HuH-7 (cell line): ENCODE measurements around the gene PAK1.

Experiments
- DNase-seq: peaks from one replicate; pipeline ENCODE4 v3.0.0; 2011; ENCODE audit warnings: low spot score

Gene PAK1

DNA sequence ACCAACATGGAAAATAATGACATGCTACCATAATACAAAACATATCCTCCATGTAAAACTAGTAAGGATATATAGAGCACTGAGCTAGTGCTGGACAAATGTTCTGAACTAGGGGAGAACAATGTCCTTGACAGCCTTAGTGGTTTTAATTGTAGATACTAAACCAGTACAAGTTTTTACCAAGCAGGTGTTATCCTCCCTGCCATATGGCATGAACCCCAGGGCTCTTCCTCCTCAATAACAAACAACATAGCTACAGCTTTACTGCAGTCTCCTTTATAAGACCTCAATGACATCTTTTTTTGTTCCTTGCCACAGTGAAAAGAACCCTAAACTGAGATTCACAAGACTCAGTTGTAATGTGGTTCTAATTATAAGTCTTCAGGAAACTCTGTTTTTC lies 102.2 kb downstream of the PAK1 start:
- DNase-seq, result no peak

GRCh38 chr11:77370217-77370616 lies 103.7 kb downstream of the PAK1 start:
- no peak for DNase-seq

DNA sequence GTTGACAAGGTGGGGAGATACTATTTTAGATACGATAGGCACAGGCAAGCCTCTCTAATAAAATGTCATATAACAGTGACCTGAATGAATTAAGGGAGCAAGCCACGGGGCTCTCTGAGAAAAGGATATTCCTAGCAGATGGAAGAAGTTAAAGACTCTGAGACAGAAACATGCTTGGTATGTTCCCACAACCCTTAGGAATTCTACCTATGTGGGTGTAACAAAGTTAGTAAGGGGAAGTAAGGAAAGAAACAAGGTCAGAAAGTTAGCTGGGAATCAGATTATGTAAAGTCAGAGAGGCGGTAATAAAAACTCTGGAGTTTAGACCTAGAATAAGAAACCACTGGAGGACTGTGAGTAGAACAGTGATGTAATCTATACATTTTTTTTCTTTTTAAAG lies 112.7 kb downstream of the PAK1 start:
- DNase-seq, result peak; percentile 2

DNA sequence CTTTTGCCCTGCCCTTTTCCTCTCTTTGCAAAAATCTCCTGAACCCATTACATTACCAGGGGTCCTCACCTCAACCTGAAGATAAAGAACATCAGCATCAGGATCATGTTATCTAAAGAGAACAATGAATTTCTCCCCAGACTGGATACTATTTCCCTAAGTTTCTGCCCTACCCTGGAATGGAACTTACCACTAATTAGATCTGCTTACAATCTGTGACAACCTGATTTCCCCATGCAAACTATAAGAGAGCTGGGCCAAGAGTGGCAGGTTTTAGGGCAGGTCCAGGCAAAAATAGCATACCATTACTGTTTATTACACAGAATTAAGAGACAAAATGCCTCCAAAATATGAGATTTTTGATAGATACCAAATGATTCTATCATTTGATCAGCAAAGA lies 114.4 kb downstream of the PAK1 start:
- no peak for DNase-seq

DNA sequence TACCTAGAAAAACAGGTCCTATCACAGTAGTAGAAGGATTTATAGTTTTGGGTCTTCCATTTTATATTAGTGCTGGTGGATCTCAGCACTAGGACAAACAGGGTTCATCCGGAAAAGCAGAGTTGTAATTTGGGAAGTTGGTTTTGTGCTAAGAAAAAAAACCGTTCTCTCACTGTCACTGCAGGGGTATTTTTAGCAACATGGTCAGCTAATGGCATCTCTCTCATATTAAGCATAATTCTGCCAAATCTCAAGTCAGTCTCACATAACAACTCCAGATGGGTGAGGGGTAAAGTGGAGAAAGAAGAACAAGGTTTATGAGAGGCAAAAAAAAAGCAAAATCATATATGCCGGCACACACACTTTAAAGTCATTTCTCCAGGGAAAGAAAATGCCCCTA lies 120.8 kb downstream of the PAK1 start:
- no peak for DNase-seq

DNA sequence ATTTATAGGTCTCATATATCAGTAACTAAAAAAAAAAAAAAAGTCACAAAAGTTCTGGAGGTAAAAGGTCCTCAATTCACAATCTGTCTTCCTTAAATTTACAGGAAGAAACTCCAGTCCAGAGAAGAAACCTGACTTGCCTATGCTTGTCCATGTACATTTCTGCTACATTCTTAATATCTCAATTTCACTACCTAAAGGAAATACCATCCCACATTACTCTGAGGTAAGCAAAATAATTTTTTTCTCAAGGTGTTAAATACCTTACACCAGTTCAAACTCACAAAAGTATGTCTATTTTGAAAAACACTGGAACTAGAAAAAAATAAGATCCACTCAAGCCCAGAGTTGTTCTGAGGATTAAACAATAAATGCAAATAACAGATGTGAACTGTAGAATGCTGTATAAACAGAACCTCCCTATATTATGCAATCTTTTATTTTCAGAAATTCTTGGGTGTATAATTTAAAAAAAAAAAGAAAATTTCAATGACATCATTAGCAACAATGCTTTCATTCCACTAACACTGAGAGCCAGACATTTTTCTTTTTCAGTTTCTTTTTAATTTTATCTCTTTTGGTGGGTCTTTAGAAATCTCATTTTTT lies 122.5 kb downstream of the PAK1 start:
- DNase-seq, result no peak

- no peak for DNase-seq
Observed at GRCh38 chr11:77347948-77348347, 125.9 kb downstream of the PAK1 start.

- DNase-seq, result no peak
Observed at GRCh38 chr11:77346906-77347603, 126.8 kb downstream of the PAK1 start.

GRCh38 chr11:77345621-77346020 lies 128.3 kb downstream of the PAK1 start:
- DNase-seq, result no peak

- DNase-seq, result no peak
Observed at GRCh38 chr11:77340501-77340900, 133.4 kb downstream of the PAK1 start.

DNA sequence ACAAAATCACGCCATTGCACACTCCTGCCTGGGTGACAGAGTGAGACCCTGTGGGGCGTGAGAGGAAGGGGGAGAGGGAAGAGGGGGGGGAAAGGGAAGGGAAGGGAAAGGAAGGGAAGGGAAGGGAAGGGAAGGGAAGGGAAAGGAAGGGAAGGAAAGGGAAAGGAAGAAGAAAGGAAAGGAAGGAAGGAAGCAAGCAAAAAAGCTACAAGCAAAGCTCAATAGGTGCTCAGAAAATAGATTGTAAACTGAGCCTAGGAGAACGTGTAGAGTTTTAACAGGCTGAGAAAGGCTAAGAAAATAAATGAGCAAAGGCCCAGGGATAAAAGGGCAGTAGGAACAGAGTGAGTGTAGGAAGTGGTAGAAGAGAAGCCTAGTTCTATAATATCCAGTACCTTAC lies 141.6 kb downstream of the PAK1 start:
- DNase-seq, result no peak

DNA sequence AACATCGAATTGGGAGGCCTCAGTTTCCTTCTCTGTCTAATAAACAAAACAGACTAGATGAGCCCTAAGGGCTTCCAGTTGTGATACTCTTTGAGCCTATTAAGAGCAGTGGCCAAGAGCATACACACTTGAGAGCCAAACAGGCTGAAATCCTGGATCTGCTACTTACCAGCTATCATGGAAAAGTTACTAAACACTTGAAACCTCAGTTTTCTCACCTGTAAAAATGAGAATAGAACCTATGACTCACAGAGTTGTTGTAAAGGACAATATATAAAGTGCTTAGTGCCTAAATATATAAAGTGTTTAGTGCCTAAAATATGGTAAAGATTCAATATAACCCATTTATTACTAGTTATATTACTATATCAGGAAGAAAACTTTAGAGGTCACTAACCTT lies 148.7 kb downstream of the PAK1 start:
- no peak for DNase-seq

GRCh38 chr11:77324508-77324907 lies 149.4 kb downstream of the PAK1 start:
- no peak for DNase-seq

- no peak for DNase-seq
Observed at GRCh38 chr11:77322926-77323590, 150.8 kb downstream of the PAK1 start.

DNA sequence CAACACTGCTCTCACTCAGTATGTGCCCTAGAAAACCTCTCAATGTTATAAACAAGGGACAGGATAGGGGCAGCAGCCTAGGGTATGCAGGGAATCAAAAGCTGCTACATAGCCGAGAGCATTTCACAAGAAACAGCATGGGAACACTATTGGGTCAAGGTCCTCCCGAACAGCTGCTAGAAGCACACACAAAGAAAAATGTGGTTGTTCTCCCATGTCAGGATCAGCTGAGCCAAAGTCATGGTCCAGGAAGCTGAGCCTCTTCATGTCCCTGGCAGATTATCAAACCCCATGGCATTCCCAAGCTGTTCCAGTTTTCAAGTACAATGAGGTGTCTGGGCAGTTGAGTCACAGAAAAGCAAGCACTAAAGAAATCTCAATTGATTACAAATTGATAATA lies 151.4 kb downstream of the PAK1 start:
- DNase-seq, result no peak

DNA sequence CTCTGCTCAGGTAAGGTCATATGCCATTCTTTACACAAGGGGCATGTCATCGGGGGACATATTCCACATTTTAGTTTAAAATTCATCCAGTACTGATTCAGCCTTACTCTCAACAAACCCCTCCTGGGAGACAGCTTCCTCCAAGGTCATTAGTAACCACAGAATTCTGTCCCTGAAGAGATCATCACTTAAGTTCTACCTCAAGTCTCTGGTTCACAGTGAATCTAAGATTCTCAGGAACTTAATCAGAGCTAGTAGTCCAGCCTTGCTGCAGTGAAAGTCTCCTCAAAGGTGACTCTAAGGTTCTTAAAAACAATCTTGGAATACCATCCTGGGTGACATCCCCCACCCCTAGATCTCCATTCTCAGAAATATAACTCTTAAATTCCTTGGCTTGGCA lies 153.5 kb downstream of the PAK1 start:
- no peak for DNase-seq

DNA sequence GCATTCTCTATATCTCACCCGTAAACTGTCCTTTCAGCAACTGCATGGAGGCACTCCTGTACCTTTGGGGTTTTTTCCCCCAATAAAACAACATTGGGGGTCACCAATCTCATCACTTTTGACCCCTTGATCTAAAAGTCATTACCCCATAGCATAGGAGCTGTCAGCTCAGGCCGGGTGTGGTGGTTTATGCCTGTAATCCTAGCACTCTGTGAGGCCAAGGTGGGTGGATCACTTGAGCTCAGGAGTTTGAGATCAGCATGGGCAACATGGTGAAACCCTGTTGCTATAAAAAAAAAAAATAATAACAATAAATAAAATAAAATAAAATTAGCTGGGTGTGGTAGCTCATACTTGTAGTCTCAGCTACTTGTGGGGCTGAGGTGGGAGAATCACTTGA lies 155.3 kb downstream of the PAK1 start:
- DNase-seq, result no peak

DNA sequence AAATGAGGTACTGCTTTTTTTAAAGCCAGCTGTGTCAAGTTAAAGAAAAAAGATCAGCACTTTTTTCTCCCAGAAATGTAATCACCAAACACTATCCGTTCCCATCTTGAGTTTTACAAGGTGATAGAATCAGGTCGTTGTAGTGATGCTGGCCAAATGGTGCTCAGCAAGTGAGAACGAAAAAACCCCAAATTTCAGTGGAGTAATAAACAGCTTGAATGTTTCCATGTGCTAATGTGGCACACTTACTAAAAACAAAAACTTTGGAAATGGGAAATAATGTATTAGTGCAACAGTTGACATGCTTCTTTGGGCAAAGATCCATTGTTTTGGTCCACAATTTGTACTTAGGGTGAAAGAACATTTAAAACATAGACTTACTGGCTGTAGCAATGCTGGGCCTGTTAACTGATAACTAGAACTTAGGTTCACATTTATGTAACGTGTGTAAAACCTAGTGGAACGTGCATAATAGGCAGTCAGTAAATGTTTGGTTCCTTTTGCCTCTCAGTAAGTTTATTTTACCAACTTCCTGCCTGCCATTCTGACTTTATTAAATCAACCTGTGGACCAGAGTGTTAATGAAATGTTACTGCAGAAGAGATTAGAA lies 157.1 kb downstream of the PAK1 start:
- DNase-seq, result no peak

- no peak for DNase-seq
Observed at GRCh38 chr11:77312107-77312506, 161.8 kb downstream of the PAK1 start.

DNA sequence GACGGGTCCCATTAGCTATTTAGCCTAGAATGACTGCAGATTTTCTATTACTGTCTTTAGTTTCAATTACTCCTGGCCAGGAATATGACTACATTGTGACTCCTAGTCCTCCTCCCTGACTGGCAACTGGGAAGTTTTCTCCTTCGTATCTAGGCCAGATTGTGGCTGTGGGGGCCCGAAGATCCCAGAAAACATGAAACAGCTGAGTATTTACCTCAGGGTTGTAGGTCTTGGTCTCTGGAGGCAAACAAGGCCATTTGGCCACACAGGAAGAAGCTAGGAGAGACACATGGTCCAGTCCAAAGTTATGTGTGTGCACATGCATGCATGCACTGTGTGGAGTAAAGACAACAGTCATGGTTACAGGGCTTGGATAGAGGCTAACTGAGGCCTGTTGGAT lies 162.2 kb downstream of the PAK1 start:
- DNase-seq, result no peak

GRCh38 chr11:77310721-77311120 lies 163.2 kb downstream of the PAK1 start:
- no peak for DNase-seq

- no peak for DNase-seq
Observed at GRCh38 chr11:77309401-77310085, 164.4 kb downstream of the PAK1 start.

DNA sequence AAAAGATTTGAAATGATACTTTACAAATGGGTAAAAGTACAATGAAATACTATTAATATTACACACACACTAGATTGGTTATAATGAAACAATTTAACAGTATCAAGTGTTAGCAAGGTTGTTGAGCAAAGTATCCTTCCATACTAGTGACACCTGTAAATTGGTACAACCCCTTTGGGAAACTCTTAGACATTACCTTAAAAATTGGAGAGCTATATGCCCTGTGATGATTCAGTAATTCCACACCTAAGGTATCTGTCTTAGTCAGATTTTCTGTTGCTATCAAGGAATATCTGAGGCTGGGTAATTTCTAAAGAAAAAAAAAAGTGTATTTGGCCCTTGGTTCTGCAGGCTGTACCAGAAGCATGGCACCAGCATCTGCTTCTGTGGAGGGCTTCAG lies 165.1 kb downstream of the PAK1 start:
- DNase-seq, result no peak
